Anterior cingulate cortex (tissue), 58 donors: Measurements from ENCODE around the gene TMEM134.

Source experiments
- DNase-seq, 58 donors: peaks; one replicate each; lab custom pipeline; 2025; lab: John Stamatoyannopoulos, UW

Gene TMEM134

DNA sequence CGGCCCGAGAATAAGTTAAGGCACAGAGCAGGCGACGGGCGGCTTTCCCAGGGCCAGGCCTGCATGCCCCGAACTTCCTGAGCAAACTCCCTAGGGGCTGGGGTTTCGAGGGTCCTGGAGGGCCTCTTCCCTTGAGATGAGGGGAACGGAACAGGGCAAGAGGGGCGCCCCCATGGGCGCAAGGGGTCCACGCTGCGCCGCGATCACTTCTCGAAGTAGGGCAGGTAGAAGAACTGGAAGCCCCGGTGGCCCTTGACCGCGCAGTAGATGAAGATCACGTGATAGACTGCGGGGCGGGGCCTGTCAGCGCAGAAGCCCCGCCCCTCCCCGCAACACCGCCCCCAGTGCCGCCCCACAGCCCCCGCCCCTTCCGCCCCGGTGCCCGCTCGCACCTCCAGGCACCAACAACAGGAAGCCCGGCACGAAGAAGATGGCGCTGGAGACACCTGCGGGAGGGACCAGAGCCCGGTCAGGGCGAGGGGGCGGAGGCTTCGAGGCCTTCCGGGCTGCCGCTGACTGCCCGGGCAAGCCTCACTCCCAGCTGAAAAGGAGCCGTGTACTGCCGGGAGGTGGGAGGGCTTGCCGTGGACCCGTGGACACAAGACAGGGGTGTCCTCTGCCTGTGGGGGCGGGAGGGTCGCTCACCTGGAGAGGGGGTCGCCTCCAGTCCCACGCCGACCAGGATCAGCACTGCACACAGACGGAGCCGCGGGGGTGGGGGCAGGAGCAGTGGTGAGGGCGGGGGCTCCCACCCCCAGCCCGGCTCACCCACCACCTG lies 4.5 kb downstream of the TMEM134 start:
- peak in 53 of 58 donors; percentile 16 to 86 (median 62) for DNase-seq

- peak in 8 of 58 donors; percentile 12 to 72 (median 56) for DNase-seq
These were observed 5.2 kb downstream of the TMEM134 start for GRCh38 chr11:67463680-67464410.

DNA sequence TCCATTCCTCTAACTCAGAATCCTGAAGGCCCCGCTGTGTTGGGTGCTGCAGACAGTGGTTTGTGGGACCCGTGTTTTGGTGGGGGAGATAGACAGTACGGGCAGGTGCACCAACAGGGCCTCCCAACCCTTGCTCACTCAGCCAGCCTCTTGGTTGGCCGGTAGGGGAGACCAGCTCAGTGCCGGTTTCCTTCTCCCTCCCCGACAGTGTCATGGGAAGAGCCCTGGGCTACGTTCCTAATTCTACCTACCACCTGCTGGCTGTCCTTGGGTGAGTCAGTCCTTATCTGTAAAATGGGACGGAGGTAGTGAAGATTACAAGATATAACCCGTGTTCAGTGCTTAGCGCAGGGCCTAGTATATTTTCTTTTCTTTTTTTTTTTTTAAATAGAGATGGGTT lies 5.9 kb downstream of the TMEM134 start:
- no peak for DNase-seq

DNA sequence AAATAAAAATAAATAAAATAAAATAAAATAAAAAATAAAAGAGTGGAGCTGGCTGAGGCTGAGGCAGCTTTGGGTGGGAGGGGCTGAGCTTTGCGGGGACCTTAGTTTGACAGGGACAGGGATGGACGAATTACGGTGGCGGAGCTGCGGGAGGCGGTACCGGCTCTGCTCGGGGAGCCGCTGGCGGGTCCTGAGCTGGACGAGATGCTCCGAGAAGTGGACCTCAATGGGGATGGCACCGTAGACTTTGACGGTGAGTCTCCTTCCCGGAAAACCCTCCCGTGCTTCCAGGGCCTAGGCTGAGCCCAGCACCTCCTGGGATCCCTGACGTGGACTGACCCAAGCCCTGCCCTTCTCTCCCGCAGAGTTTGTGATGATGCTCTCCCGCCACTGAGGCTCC lies 10.8 kb downstream of the TMEM134 start:
- DNase-seq, result no peak

DNA sequence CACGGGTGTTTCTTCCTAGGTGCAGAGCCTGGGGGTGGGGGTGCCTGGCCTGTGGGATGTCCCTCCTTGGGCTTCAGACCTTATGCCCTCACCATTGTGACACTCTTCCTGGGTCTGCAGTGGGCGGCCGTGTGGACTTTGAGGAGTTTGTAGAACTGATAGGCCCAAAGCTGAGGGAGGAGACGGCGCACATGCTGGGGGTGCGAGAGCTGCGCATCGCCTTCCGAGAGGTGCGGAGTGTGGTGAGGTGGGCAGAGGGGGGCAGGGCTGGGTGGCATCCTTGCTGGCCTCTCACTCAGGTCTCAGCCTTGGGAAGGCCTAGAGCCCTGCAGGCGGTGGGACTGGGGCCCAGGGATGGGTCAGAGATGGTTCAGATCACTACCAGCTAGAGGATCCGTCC lies 11.6 kb downstream of the TMEM134 start:
- DNase-seq, result no peak

- DNase-seq, result no peak
These were observed 12.9 kb downstream of the TMEM134 start for GRCh38 chr11:67456068-67456705.

- DNase-seq, result no peak
These were observed 14.0 kb downstream of the TMEM134 start, which contains the start of gene CABP4 for GRCh38 chr11:67455054-67455453. Gene CABP4, plus strand, starts transcription at chr11:67455354. Its CDS starts 70 bp downstream, at chr11:67455424.

DNA sequence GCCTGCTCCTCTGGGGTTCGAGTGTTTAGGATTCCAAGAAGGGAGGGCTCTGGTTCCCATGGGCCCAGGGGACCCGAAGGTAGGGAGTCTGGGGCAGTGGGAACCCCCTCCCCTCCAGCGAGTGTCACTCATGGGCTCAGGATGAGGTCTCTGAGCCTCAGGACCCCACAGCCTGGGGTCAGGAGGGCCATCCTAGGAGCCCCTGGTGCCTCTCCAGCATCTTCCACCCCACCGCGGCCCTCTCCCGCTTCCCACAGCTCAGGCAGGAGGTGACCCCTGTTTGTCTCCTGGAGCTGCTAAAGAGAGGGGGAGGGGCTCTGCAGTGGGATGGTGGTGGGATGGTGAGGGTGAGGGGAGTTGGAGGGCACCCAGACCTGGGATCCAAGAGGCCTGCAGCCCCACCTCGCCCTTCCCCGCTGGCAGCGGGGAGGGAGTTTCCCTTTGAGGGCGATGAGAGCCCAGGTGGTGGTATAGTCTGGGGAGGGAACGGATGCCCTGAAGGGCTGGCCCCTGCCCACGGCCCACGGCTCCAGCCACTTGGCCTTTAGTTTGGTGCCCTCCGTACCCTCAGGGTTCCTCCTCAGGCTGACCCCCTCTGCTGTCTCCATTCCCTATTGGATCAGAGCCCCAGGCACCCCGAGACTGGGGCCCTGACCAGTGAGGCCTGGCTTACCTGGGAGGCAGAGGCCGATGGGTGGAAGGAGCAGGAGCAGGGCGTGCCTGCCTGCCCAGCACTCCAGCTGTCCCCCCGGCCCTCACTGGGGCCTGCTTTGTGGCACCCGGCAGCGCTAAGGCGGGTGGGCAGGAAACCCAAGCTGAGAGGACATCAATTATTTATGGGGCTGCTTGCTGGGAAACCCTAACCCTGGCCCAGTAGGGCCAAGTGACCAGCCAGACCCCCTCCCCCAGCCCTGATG lies 15.0 kb downstream of the TMEM134 start:
- DNase-seq, result no peak

- DNase-seq, result peak in 14 of 58 donors; percentile 10 to 69 (median 36)
These were observed 16.7 kb downstream of the TMEM134 start, which contains the start of gene GPR152 for GRCh38 chr11:67452141-67452952. Gene GPR152, minus strand, starts transcription at chr11:67452729. Its CDS starts 5 bp downstream, at chr11:67452724.

DNA sequence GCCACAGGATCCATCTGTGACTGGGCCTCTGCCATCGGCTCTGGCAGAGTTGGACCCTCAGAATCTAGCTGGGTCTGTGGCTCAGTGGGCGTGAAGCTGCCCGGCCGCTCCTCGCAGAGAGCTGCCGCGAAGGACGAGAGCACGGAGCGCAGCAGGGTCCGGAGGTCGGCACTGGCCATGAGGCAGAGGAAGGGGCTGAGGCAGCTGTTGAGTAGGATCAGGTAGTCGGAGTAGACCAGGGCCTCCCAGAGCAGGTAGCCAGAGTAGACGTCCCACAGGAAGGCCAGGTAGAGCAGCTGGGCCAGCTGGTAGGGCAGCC lies 17.4 kb downstream of the TMEM134 start:
- no peak for DNase-seq

DNA sequence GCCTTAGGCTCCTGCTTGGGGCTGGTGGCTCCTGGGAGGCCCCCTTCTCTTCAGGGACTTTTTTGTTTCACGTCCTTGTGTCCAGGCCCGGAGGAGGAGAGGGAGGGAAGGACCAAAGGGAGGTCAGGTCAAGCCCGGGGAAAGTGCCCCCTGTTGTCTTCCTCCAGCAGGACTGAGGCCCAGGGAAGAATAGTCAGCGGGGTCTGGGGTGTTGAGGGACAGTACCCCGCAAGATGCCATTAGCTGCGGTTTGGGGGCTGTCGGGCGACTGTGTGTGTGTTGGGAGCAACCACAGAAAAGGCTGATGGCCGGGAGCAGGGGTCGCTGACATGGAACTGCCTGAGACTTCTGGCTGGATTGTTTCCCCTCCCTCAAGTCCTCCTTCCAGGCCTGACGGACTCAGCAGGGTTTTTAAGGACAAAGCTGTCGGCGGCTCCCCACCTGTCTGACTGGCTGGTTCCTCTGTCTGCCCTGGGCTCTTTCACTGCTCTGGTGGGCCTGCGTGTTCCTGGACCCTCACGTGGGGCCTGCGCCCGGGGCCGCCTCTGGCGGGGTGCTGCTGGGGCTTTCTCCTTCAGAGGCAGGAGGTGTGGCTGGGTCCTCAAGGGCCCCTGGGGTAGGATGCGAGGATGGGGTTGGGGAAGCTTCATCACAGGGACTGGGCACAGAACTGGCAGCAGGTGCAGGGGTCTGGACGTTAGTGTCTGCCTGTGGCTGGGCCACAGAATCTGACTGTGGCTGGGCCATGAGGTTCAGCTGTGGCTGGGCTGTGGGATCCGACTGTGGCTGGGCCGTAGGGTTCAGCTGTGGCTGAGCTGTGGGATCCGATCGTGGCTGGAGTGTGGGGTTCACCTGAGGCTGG lies 18.0 kb downstream of the TMEM134 start:
- no peak for DNase-seq

- DNase-seq, result no peak
These were observed 19.8 kb downstream of the TMEM134 start for GRCh38 chr11:67449116-67449844.

DNA sequence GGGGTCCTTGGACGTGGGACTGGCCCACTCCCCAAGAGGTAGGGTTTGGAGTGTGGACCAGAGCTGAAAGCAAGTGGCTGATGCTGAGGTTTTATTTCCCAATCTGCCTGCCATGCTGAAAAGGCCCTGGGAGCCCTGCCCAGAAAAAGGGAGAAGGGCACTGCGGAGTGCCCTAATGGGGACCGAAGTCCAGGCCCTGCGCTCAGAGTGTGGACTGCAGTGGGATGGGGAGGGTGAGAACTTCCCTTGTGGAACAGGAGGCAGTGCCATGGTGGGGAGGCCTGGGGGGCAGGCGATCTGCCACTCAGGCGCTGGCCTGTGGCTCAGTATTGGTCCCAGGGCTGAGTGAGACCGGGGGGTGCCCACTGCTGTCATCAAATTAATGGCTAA lies 20.8 kb downstream of the TMEM134 start:
- DNase-seq, result no peak

DNA sequence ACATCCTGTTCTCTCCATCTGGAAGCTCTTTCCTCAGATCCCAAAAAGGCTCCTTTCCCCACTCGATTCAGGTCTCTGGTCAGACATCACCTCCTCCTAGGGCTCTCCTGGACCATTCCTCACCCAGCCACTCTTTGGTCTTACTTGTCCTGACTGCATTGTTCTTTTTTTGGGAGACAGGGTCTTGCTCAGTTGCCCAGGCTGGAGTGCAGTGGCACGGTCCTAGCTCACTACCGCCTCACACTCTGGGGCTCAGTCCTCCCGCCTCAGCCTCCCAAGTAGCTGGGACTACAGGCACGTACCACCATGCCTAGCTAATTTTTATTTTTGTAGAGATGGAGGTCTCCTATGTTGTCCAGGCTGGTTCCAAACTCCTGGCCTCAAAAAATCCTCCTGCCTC lies 23.5 kb downstream of the TMEM134 start:
- no peak for DNase-seq

- no peak for DNase-seq
These were observed 26.3 kb downstream of the TMEM134 start for GRCh38 chr11:67442504-67443404.

- DNase-seq, result no peak
These were observed 27.2 kb downstream of the TMEM134 start for GRCh38 chr11:67441731-67442351.
